ENCODE measurements around the gene SRRM2. TPM values are rescaled to one million over a fixed set of nuclear protein-coding genes. Genes with fewer than 3 reads are reported as not detected.
A peak's percentile ranks its signal among the peaks of the same experiment; 100 is the strongest.

SRRM2 gene
- total RNA-seq, 3 donors from 2014 or later = 538 to 819 (median 692) TPM

GRCh38 chr16:2806286-2806685 lies 53.8 kb downstream of the SRRM2 start:
- no peak for TF ChIP-seq CTCF (IDR thresholded peaks at IDR 0.05)
- Histone ChIP-seq H3K4me3 (no peak overlapping the region), H3K36me3 (ENCODE audit: low read depth) (no peaks in the 10 kb centered on the region), H3K4me1 (ENCODE audit: low read depth) (no peaks in the 10 kb centered on the region), H3K9me3 (peaks cover 8% of the 10 kb centered on the region)
- no peak for ATAC-seq
- peak in 1 of 3 donors; percentile 2 for DNase-seq
- intact Hi-C loops (cut with DNase I, micrococcal nuclease) = no loop called here

DNA sequence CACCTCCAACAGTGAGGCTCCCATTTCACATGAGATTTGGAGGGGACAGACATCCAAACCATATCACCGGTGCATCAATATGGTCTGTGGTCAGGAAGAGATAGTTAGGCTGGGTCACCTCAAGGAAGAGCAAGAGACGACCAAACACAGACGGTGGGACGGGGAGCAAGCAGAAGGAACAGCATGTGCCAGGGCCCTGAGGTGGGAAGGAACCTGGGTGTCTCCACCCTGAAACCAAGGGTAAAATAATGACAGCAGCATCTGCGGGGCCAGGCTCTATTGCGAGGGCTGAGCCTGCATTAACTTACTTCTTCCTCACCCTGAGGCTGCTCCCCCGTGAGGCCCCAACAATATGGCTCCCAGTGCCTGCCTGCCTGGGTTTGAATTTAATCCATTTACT lies 55.7 kb downstream of the SRRM2 start:
- no peaks in the 10 kb centered on the region for H3K36me3 ChIP-seq (ENCODE audit: low read depth)
- H3K4me3 ChIP-seq = no peak overlapping the region
- intact Hi-C loops (cut with DNase I, micrococcal nuclease) = no loop called here
- H3K9me3 ChIP-seq = peaks cover 7% of the 10 kb centered on the region
- ATAC-seq (no peak), DNase-seq (peak in 2 of 3 donors; percentile 6 to 25)
- TF ChIP-seq CTCF (IDR thresholded peaks at IDR 0.05) = no peak
- no peaks in the 10 kb centered on the region for H3K4me1 ChIP-seq (ENCODE audit: low read depth)

DNA sequence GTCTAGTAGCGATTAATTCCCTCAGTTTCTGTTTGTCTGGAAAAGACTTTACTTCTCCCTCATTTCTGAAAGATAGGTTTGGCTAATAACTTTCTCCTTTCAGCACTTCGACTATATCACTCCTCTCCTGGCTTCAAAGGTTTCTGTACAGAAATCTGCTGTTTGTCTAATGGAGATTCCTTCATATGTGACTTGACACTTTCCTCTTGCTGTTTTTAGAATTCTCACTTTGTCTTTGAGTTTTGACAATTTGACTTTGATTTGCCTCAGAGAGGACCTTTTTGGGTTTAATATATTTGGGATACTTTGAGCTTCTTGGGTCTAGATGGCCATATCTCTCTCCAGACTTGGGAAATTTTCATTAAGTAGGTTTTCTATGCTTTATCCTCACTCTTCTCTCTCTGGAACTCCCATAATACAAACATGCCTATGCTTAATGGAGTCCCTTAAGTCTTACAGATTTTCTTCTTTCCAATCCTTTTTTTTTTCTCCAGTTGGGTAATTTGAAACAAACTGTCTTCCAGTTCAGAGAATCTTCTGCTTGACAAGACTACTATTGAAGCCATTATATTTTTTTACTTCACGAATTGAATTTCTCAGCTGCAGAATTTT lies 56.8 kb downstream of the SRRM2 start:
- no peaks in the 10 kb centered on the region for H3K36me3 ChIP-seq (ENCODE audit: low read depth)
- DNase-seq = no peak
- H3K9me3 ChIP-seq = no peaks in the 10 kb centered on the region
- no peaks in the 10 kb centered on the region for H3K4me1 ChIP-seq (ENCODE audit: low read depth)
- no peak for TF ChIP-seq CTCF (IDR thresholded peaks at IDR 0.05)
- intact Hi-C loops (cut with DNase I, micrococcal nuclease) = no loop called here
- ATAC-seq = no peak
- H3K4me3 ChIP-seq = no peak overlapping the region

- TF ChIP-seq CTCF (IDR thresholded peaks at IDR 0.05) = no peak
- Histone ChIP-seq H3K4me3 (no peak overlapping the region), H3K9me3 (no peaks in the 10 kb centered on the region), H3K4me1 (ENCODE audit: low read depth) (no peaks in the 10 kb centered on the region), H3K36me3 (ENCODE audit: low read depth) (no peaks in the 10 kb centered on the region)
- ATAC-seq (no peak), DNase-seq (peak in 1 of 3 donors; percentile 2)
- intact Hi-C loops (cut with DNase I, micrococcal nuclease) = no loop called here
Observed at GRCh38 chr16:2810651-2811050, 58.2 kb downstream of the SRRM2 start.

GRCh38 chr16:2811703-2812471 lies 59.4 kb downstream of the SRRM2 start:
- Histone ChIP-seq H3K4me1 (ENCODE audit: low read depth) (no peaks in the 10 kb centered on the region), H3K9me3 (no peaks in the 10 kb centered on the region), H3K4me3 (no peak overlapping the region), H3K36me3 (ENCODE audit: low read depth) (no peaks in the 10 kb centered on the region)
- intact Hi-C loops (cut with DNase I, micrococcal nuclease) = no loop called here
- TF ChIP-seq CTCF (IDR thresholded peaks at IDR 0.05) = no peak
- ATAC-seq (peak; percentile 27), DNase-seq (peak in 1 of 3 donors; percentile 16)

Data from mucosa of descending colon (tissue), 3 donors.